IMR-90 (cell line): ENCODE results near the gene COL5A1. TPM values are rescaled to one million over a fixed set of nuclear protein-coding genes. Genes with fewer than 3 reads are reported as not detected.

ENCODE experiments used
- ATAC-seq: fragments of 200-7000 bp; cut with Tn5 transposase; 2 replicates; pipeline ENCODE4 v1.9.1; 2020; ENCODE audit warnings: low read depth, mild to moderate bottlenecking, moderate library complexity
- BruUV-seq: library from RNA; stranded (reverse); fragments of 400-500 nt; replicated peaks from 2 replicates; lab custom pipeline; 2021; lab: Mats Ljungman, UMichigan
- CTCF ChIA-PET: fragments of 300-600 bp; formaldehyde crosslinking; extraction: SDS; loops from one replicate; lab custom pipeline; 2021; ENCODE audit warnings: antibody characterized with exemption; lab: Yijun Ruan, JAX
- POLR2A ChIA-PET: fragments of 300-600 bp; sonication (Branson Sonifier 250); formaldehyde crosslinking; loops from one replicate; lab custom pipeline; 2022; ENCODE audit warnings: antibody characterized with exemption; ENCODE audit not compliant: unreplicated experiment; lab: Charles Lee
- DNase-seq: peaks from one replicate; pipeline ENCODE4 v3.0.0; 2013
- H2AFZ ChIP-seq: replicated peaks from 2 replicates; pipeline ENCODE3; 2013; ENCODE audit warnings: low read length, mild to moderate bottlenecking; ENCODE audit not compliant: poor library complexity
- H2AK5ac ChIP-seq: 2 replicates; pipeline ENCODE4 v1.6.1; 2013; ENCODE audit warnings: low read depth, low read length, inconsistent platforms
- H2AK9ac ChIP-seq: replicated peaks from 2 replicates; pipeline ENCODE3; 2013; ENCODE audit warnings: mild to moderate bottlenecking, low read depth, low read length, moderate library complexity; ENCODE audit not compliant: poor library complexity
- H2BK120ac ChIP-seq: 2 replicates; pipeline ENCODE4 v1.6.1; 2013; ENCODE audit warnings: low read depth, low read length, inconsistent platforms
- H2BK15ac ChIP-seq: 3 replicates; pipeline ENCODE4 v1.6.1; 2013; ENCODE audit warnings: low read depth, low read length, inconsistent platforms
- H2BK20ac ChIP-seq: 2 replicates; pipeline ENCODE4 v1.6.1; 2013; ENCODE audit warnings: low read depth, mild to moderate bottlenecking, inconsistent platforms, low read length, moderate library complexity
- H2BK5ac ChIP-seq: 2 replicates; pipeline ENCODE4 v1.6.1; 2013; ENCODE audit warnings: mild to moderate bottlenecking, low read depth, low read length, inconsistent platforms; ENCODE audit not compliant: poor library complexity, severe bottlenecking
- H3K14ac ChIP-seq: replicated peaks from 2 replicates; pipeline ENCODE4 v1.6.1; 2013; ENCODE audit warnings: low read depth, low read length, inconsistent platforms
- H3K18ac ChIP-seq: 2 replicates; pipeline ENCODE4 v1.6.1; 2013; ENCODE audit warnings: low read depth, low read length, control low read depth
- H3K23ac ChIP-seq: 2 replicates; pipeline ENCODE4 v1.6.1; 2013; ENCODE audit warnings: low read depth, low read length, inconsistent platforms
- H3K27ac ChIP-seq: 2 replicates; pipeline ENCODE4 v1.5.1; 2013; ENCODE audit warnings: mild to moderate bottlenecking, control low read depth, low read length; ENCODE audit not compliant: insufficient read depth
- H3K27me3 ChIP-seq: 2 replicates; pipeline ENCODE4 v1.6.1; 2013; ENCODE audit warnings: low read length; ENCODE audit not compliant: control insufficient read depth, insufficient read depth
- H3K36me3 ChIP-seq: 2 replicates; pipeline ENCODE4 v1.6.1; 2013; ENCODE audit warnings: low read length, mixed read lengths; ENCODE audit not compliant: control insufficient read depth, insufficient read depth
- H3K4ac ChIP-seq: 2 replicates; pipeline ENCODE4 v1.6.1; 2013; ENCODE audit warnings: low read depth, low read length, inconsistent platforms
- H3K4me1 ChIP-seq: 2 replicates; pipeline ENCODE4 v1.6.1; 2013; ENCODE audit warnings: low read length, mixed read lengths; ENCODE audit not compliant: control insufficient read depth, insufficient read depth
- H3K4me2 ChIP-seq: 2 replicates; pipeline ENCODE4 v1.6.1; 2013; ENCODE audit warnings: low read depth, mild to moderate bottlenecking, control low read depth, low read length, moderate library complexity
- H3K4me3 ChIP-seq: 2 replicates; pipeline ENCODE4 v1.5.1; 2013; ENCODE audit warnings: low read depth, mild to moderate bottlenecking, control low read depth, low read length, moderate library complexity; ENCODE audit not compliant: insufficient read depth
- H3K56ac ChIP-seq: 2 replicates; pipeline ENCODE4 v1.6.1; 2013; ENCODE audit warnings: low read length, inconsistent platforms; ENCODE audit not compliant: insufficient read depth; ENCODE audit errors: extremely low read depth
- H3K79me1 ChIP-seq, 2 experiments: 2 replicates each; pipeline ENCODE4 v1.6.1; 2013; ENCODE audit warnings: low read length in 2 of 2, inconsistent platforms in 1 of 2, low read depth in 1 of 2
- H3K9ac ChIP-seq: 2 replicates; pipeline ENCODE4 v1.6.1; 2013; ENCODE audit warnings: low read depth, low read length, control low read depth
- H3K9me1 ChIP-seq: 2 replicates; pipeline ENCODE4 v1.6.1; 2013; ENCODE audit warnings: low read length, inconsistent platforms; ENCODE audit not compliant: insufficient read depth
- H3K9me3 ChIP-seq: 2 replicates; pipeline ENCODE4 v1.6.1; 2013; ENCODE audit warnings: low read length; ENCODE audit not compliant: control insufficient read depth, insufficient read depth
- H4K20me1 ChIP-seq: 2 replicates; pipeline ENCODE4 v1.6.1; 2013; ENCODE audit warnings: low read length, inconsistent platforms; ENCODE audit not compliant: insufficient read depth
- H4K5ac ChIP-seq: 2 replicates; pipeline ENCODE4 v1.6.1; 2013; ENCODE audit warnings: mild to moderate bottlenecking, low read depth, low read length, control low read depth
- H4K8ac ChIP-seq, 2 experiments: 2 replicates each; pipeline ENCODE4 v1.6.1; 2013; ENCODE audit warnings: low read depth in 2 of 2, low read length in 2 of 2, control low read depth in 1 of 2, inconsistent platforms in 1 of 2
- H4K91ac ChIP-seq: 2 replicates; pipeline ENCODE4 v1.6.1; 2013; ENCODE audit warnings: low read depth, low read length, inconsistent platforms; ENCODE audit not compliant: insufficient read depth
- BHLHE40 ChIP-seq: fragments of 150-350 bp; IDR thresholded peaks from 2 replicates; pipeline ENCODE4 v1.6.1; 2016; ENCODE audit warnings: mild to moderate bottlenecking, low read depth, low read length
- CEBPB ChIP-seq: IDR thresholded peaks from 2 replicates; pipeline ENCODE4 v1.6.1; 2012; ENCODE audit warnings: low read depth, low read length, improper control_type of control experiment
- FOS ChIP-seq: fragments of 150-350 bp; IDR thresholded peaks from 2 replicates; pipeline ENCODE4 v1.6.1; 2016; ENCODE audit warnings: low read depth, low read length
- MAFK ChIP-seq: IDR thresholded peaks from 2 replicates; pipeline ENCODE4 v1.6.1; 2012; ENCODE audit warnings: low read depth, low read length, improper control_type of control experiment
- MXI1 ChIP-seq: IDR thresholded peaks from 2 replicates; pipeline ENCODE4 v1.6.1; 2012; ENCODE audit warnings: low read depth, mild to moderate bottlenecking, low read length, moderate library complexity, borderline replicate concordance
- SMC3 ChIP-seq: fragments of 150-350 bp; IDR thresholded peaks from 2 replicates; pipeline ENCODE4 v1.6.1; 2016; ENCODE audit warnings: low read depth, mild to moderate bottlenecking, antibody characterized with exemption, low read length, moderate library complexity
- USF2 ChIP-seq: fragments of 150-350 bp; IDR thresholded peaks from 2 replicates; pipeline ENCODE4 v1.6.1; 2017; ENCODE audit warnings: mild to moderate bottlenecking, antibody characterized with exemption, low read length, low read depth
- WGBS, 2 experiments: methylation state at CpG; one replicate each; pipeline versions ENCODE4 v1.1.5 to v1.1.7; 2013; ENCODE audit warnings: missing lambda C conversion rate in 2 of 2; ENCODE audit not compliant: insufficient read length in 1 of 2; ENCODE audit errors: extremely low coverage in 2 of 2; 5-methylcytosine and 5-hydroxymethylcytosine counted together
- dilution Hi-C: fragments of 300-500 bp; cut with HindIII; formaldehyde crosslinking; loops from one replicate; pipeline ENCODE4 v1.14.3; 2018; ENCODE audit warnings: low sequenced_read_pairs; ENCODE audit not compliant: unreplicated experiment
- in situ Hi-C: fragments of 300-500 bp; cut with MboI; formaldehyde crosslinking; loops from 3 replicates; pipeline ENCODE4 v1.14.3; 2019; ENCODE audit warnings: low sequenced_read_pairs, inconsistent platforms, mixed read lengths
- intact Hi-C: fragments of 100-400 bp; cut with micrococcal nuclease; formaldehyde crosslinking; loops from 2 replicates; pipeline ENCODE4 v1.10.0; 2022
- polyA plus RNA-seq, 3 experiments: library from polyadenylated mRNA; depleted of rRNA; stranded (reverse); fragments of >200 nt; gene quantifications; 2 replicates each; pipeline ENCODE4 v1.2.3, GENCODE V29; 2012; ENCODE audit warnings: low replicate concordance in 1 of 3
- total RNA-seq: library from RNA; depleted of rRNA; stranded (reverse); fragments of >200 nt; gene quantifications from 2 replicates; pipeline ENCODE4 v1.2.3, GENCODE V29; 2012

COL5A1 gene
- total and polyA plus RNA-seq, 2 of the 4 experiments (the other 2 are of a cell fraction): 19.2 to 173 TPM

DNA sequence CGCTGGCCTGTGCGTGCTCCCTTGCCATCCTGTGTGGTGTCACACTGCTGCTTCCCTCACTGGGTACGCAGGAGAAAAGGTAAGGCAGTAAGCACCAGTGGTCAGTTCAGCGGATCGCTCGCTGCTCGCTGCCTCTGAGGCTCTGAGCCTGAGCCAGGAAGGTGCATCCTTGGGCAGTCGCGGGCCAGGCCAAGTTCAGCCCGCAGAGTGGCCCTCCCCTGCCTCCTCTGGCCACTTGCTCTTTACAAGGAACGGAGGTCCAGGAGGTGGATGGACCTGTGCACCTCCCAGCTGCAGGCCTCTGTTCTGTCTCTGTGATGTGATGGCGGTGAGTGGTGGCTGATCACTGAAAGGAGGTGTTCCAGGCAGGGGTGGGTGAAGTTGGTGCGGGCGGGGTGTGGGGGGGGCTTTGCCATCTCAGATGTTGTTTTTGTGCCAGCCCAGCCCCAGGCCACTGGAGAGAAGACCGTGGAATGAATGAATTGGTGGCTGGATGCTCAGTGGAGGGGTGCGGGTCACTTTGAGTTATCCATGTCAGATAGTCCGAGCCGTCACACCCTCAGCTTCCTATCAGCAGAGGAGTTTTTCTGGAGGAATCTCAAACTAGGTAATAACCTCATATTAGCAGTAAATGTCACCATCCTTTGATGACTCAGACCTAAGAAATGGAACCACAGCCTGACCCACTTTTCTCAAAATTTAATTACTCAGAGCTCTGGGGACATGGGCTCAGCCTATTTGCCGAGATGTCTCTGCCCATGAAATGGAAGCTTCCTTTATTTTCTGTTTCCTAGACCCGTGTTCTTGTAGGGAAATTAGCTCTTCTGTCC lies 7.3 kb downstream of the COL5A1 start:
- ChIA-PET POLR2A (interaction anchor here (0.7 kb wide), 1 partner anchor 319 kb away, joined by 4 read pairs; no protein-coding TSS in a partner anchor), CTCF (interaction anchor here (0.9 kb wide), 1 partner anchor 199 kb away, joined by 4 read pairs; no protein-coding TSS in a partner anchor)
- peak overlapping the region; percentile 14; the same call in 1 of the 2 replicates for H3K27ac ChIP-seq
- H3K4me2 ChIP-seq: peak overlapping the region; percentile 10; the same call in 1 of the 2 replicates
- peaks cover 89% of the 10 kb centered on the region for H4K20me1 ChIP-seq
- H3K27me3 ChIP-seq: no peaks in the 10 kb centered on the region
- H2BK5ac ChIP-seq: peak overlapping the region; percentile 8
- H4K5ac ChIP-seq: no peak overlapping the region
- peak overlapping the region; percentile 10; the same call in 1 of the 2 replicates for H3K4ac ChIP-seq
- ATAC-seq: no peak
- TF ChIP-seq USF2 (no peak), FOS (peak; percentile 40; the same call in 1 of the 2 replicates), MXI1 (no peak), SMC3 (no peak), BHLHE40 (no peak), MAFK (no peak), CEBPB (peak; percentile 41; the same call in 1 of the 2 replicates)
- no peak overlapping the region for H2BK120ac ChIP-seq
- 96% methylated on average over 8 of the region's 20 CpGs; no CpG with 5 or more reads in 1 of the 2 experiments for WGBS, 2 experiments
- H3K18ac ChIP-seq: no peak overlapping the region
- in situ Hi-C loops: no loop called here
- H3K79me1 ChIP-seq: peaks cover 1 to 88% of the 10 kb centered on the region in 2 experiments; a peak in 3 of 4 replicates
- no peaks in the 10 kb centered on the region for H3K9me3 ChIP-seq
- H2AK9ac ChIP-seq: no peak overlapping the region
- peak overlapping the region; percentile 48; the same call in 1 of the 2 replicates for H2AK5ac ChIP-seq
- dilution Hi-C loops: no loop called here
- 0 out of 2 replicates have a peak overlapping the region, but pooled peaks have one; percentile 65 for H3K23ac ChIP-seq
- peak; percentile 56 for DNase-seq
- no peak overlapping the region for H2AFZ ChIP-seq
- H3K4me3 ChIP-seq: no peak overlapping the region
- H4K91ac ChIP-seq: no peak overlapping the region
- H3K9me1 ChIP-seq: peaks cover 50% of the 10 kb centered on the region
- H3K56ac ChIP-seq: no peak overlapping the region
- H3K14ac ChIP-seq: 0 out of 2 replicates have a peak overlapping the region, but pooled peaks have one; percentile 14
- H3K4me1 ChIP-seq: peaks cover 38% of the 10 kb centered on the region
- no peak overlapping the region; a peak in 1 of 4 replicates for H4K8ac ChIP-seq
- intact Hi-C loops: loop anchor here (10.0 kb wide), 2 partner anchors 86 to 484 kb away; partner anchors contain the start of gene RNU6ATAC
- peaks cover 48% of the 10 kb centered on the region for H3K36me3 ChIP-seq
- no peak overlapping the region for H2BK15ac ChIP-seq
- no peak overlapping the region for H3K9ac ChIP-seq
- no peak overlapping the region for H2BK20ac ChIP-seq
- BruUV-seq: no TSS peak
